Sciatic nerve (tissue), 2 donors: ENCODE data around the gene LRRN2. TPM values are rescaled to one million over a fixed set of nuclear protein-coding genes. Genes with fewer than 3 reads are reported as not detected.

ENCODE experiments used
- ATAC-seq: fragments of 200-7000 bp; cut with Tn5 transposase; one replicate; pipeline ENCODE4 v1.9.1; 2020; ENCODE audit warnings: mild to moderate bottlenecking, moderate library complexity
- DNase-seq: peaks from one replicate; pipeline ENCODE4 v3.0.0-alpha.2; 2020; ENCODE audit warnings: low spot score
- intact Hi-C: fragments of 100-400 bp; cut with DNase I; formaldehyde crosslinking; loops from one replicate; pipeline ENCODE4 v1.14.2; 2022
- total RNA-seq: library from RNA; stranded (reverse); fragmentation: NEBNext Ultra II Directional; extraction: Animal tissue kit (Norgen Biotek cat#: 25700); gene quantifications from one replicate; pipeline ENCODE4 v1.2.1, GENCODE V29; 2021
- donor health status: DM: no; HTN: no; CAD: no.
- donor health status: DM: no; HTN: no; CAD: no.

The LRRN2 gene
- total RNA-seq, 1 donor from 2014 or later: 12.0 TPM

- no peak for ATAC-seq
- intact Hi-C loops: no loop called here
- no peak for DNase-seq
These were observed 96.7 kb downstream of the LRRN2 start for GRCh38 chr1:204588826-204589225.

GRCh38 chr1:204587621-204588020 lies 97.9 kb downstream of the LRRN2 start:
- ATAC-seq (no peak), DNase-seq (no peak)

GRCh38 chr1:204584699-204585372 lies 100.7 kb downstream of the LRRN2 start:
- intact Hi-C loops: no loop called here
- ATAC-seq: no peak
- DNase-seq: no peak

More at GRCh38 chr1:204587621-204588020, 97.9 kb downstream of the LRRN2 start:
- intact Hi-C loops: no loop called here

- DNase-seq (no peak), ATAC-seq (no peak)
- intact Hi-C loops: no loop called here
These were observed 101.5 kb downstream of the LRRN2 start for GRCh38 chr1:204583909-204584632.

GRCh38 chr1:204581759-204582158 lies 103.8 kb downstream of the LRRN2 start:
- no peak for ATAC-seq
- no peak for DNase-seq
- intact Hi-C loops: no loop called here

- ATAC-seq: no peak
- intact Hi-C loops: no loop called here
- DNase-seq: peak; percentile 10
These were observed 104.7 kb downstream of the LRRN2 start for GRCh38 chr1:204580862-204581261.

- intact Hi-C loops: no loop called here
- ATAC-seq: peak; percentile 32
- DNase-seq: peak; percentile 18
These were observed 105.9 kb downstream of the LRRN2 start for GRCh38 chr1:204579681-204580080.

- intact Hi-C loops: no loop called here
- ATAC-seq (peak; percentile 82), DNase-seq (peak; percentile 64)
These were observed 106.5 kb downstream of the LRRN2 start for GRCh38 chr1:204578867-204579664.

- DNase-seq: no peak
- intact Hi-C loops: no loop called here
- ATAC-seq: no peak
These were observed 107.6 kb downstream of the LRRN2 start for GRCh38 chr1:204577794-204578478.

GRCh38 chr1:204576422-204576821 lies 109.1 kb downstream of the LRRN2 start:
- ATAC-seq (no peak), DNase-seq (no peak)
- intact Hi-C loops: no loop called here

GRCh38 chr1:204575221-204576190 lies 110.0 kb downstream of the LRRN2 start:
- DNase-seq (no peak), ATAC-seq (no peak)
- intact Hi-C loops: no loop called here

GRCh38 chr1:204574865-204575163 lies 110.7 kb downstream of the LRRN2 start:
- ATAC-seq: no peak
- DNase-seq: no peak
- intact Hi-C loops: no loop called here

GRCh38 chr1:204574016-204574864 lies 111.3 kb downstream of the LRRN2 start:
- no peak for DNase-seq
- intact Hi-C loops: no loop called here
- ATAC-seq: no peak

- DNase-seq: no peak
- intact Hi-C loops: no loop called here
These were observed 112.3 kb downstream of the LRRN2 start for GRCh38 chr1:204572923-204573922.

GRCh38 chr1:204571631-204572030 lies 113.9 kb downstream of the LRRN2 start:
- DNase-seq (no peak), ATAC-seq (no peak)
- intact Hi-C loops: no loop called here

More at GRCh38 chr1:204572923-204573922, 112.3 kb downstream of the LRRN2 start:
- no peak for ATAC-seq

- DNase-seq (no peak), ATAC-seq (no peak)
- intact Hi-C loops: no loop called here
These were observed 114.4 kb downstream of the LRRN2 start for GRCh38 chr1:204571128-204571527.
